BJ (cell line): ENCODE data around the gene DIAPH3. TPM values are rescaled to one million over a fixed set of nuclear protein-coding genes. Genes with fewer than 3 reads are reported as not detected.

Experiments
- CTCF ChIA-PET: fragments of 350-600 bp; formaldehyde crosslinking; extraction: SDS; loops from one replicate; lab custom pipeline; 2021; ENCODE audit warnings: antibody characterized with exemption, inconsistent platforms; lab: Yijun Ruan, JAX
- POLR2A ChIA-PET: fragments of 300-600 bp; sonication (Branson Sonifier 250); formaldehyde crosslinking; extraction: SDS; loops from one replicate; lab custom pipeline; 2021; ENCODE audit warnings: antibody characterized with exemption; lab: Charles Lee
- DNase-seq: peaks from one replicate; pipeline ENCODE4 v3.0.0-alpha.2; 2011; ENCODE audit warnings: low read depth
- H3K27me3 ChIP-seq: 2 replicates; pipeline ENCODE4 v1.6.0; 2011; ENCODE audit warnings: low read length; ENCODE audit not compliant: control insufficient read depth, insufficient read depth
- H3K36me3 ChIP-seq: 2 replicates; pipeline ENCODE4 v1.5.1; 2011; ENCODE audit warnings: low read length; ENCODE audit not compliant: control insufficient read depth, insufficient read depth
- H3K4me3 ChIP-seq: 2 replicates; pipeline ENCODE4 v1.5.1; 2011; ENCODE audit warnings: low read depth, mild to moderate bottlenecking, control low read depth, low read length
- CTCF ChIP-seq: IDR thresholded peaks from 2 replicates; pipeline ENCODE4 v1.5.1; 2011; ENCODE audit warnings: low read depth, mild to moderate bottlenecking, control low read depth, inconsistent platforms, low read length, moderate library complexity; ENCODE audit not compliant: insufficient read depth
- polyA plus RNA-seq: library from polyadenylated mRNA; depleted of rRNA; stranded (reverse); fragments of >200 nt; gene quantifications from 2 replicates; pipeline ENCODE4 v1.2.3, GENCODE V29; 2011

Gene DIAPH3
- polyA plus RNA-seq, 1 experiment: 8.5 TPM

- CTCF ChIA-PET: interaction anchor here (0.7 to 0.9 kb wide), 2 partner anchors 15 to 114 kb away, joined by 3 read pairs; no protein-coding TSS in a partner anchor
- Histone ChIP-seq H3K4me3 (no peak overlapping the region), H3K27me3 (no peaks in the 10 kb centered on the region), H3K36me3 (no peaks in the 10 kb centered on the region)
- POLR2A ChIA-PET: no interaction called here
- DNase-seq: no peak
- TF ChIP-seq CTCF: no peak
Measured at GRCh38 chr13:59885076-59885475, 278.7 kb downstream of the DIAPH3 start.

GRCh38 chr13:59883885-59884284, 279.8 kb downstream of the DIAPH3 start:
- no peak for TF ChIP-seq CTCF

GRCh38 chr13:59880468-59880867, 283.3 kb downstream of the DIAPH3 start:
- no peaks in the 10 kb centered on the region for H3K36me3 ChIP-seq
- ChIA-PET POLR2A (no interaction called here), CTCF (no interaction called here)
- no peak for TF ChIP-seq CTCF
- no peak overlapping the region for H3K4me3 ChIP-seq
- no peaks in the 10 kb centered on the region for H3K27me3 ChIP-seq
- DNase-seq: no peak

More at GRCh38 chr13:59883885-59884284, 279.8 kb downstream of the DIAPH3 start:
- ChIA-PET CTCF (interaction anchor here (0.7 kb wide), 1 partner anchor 24 kb away, joined by 3 read pairs; no protein-coding TSS in a partner anchor), POLR2A (no interaction called here)
- no peak for DNase-seq
- no peaks in the 10 kb centered on the region for H3K36me3 ChIP-seq
- no peak overlapping the region for H3K4me3 ChIP-seq
- no peaks in the 10 kb centered on the region for H3K27me3 ChIP-seq

- Histone ChIP-seq H3K36me3 (no peaks in the 10 kb centered on the region), H3K27me3 (no peaks in the 10 kb centered on the region), H3K4me3 (no peak overlapping the region)
- no peak for DNase-seq
- ChIA-PET CTCF (interaction anchor here (1.9 kb wide), 1 partner anchor 27 kb away, joined by 5 read pairs; no protein-coding TSS in a partner anchor), POLR2A (no interaction called here)
- TF ChIP-seq CTCF: no peak
Measured at GRCh38 chr13:59879281-59879680, 284.4 kb downstream of the DIAPH3 start.

DNA sequence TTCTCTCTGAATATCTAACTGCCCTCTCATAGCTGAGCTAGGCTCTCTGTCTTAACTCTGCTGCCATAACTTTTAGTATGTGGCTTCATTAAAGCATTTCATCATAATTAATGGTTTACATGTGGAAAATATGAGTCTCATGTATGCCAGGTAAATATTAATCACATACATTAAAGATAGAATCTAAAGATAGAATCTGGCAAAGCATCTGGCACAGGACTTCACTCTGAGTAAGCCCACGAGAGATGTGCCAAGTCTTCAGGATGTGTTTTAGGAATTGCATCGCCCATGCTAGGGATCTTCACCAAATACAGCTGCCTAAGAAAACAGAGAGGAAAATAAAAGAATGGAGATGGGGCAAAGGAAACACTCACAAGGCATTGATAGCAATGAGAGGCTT, 285.8 kb downstream of the DIAPH3 start:
- POLR2A ChIA-PET: no interaction called here
- Histone ChIP-seq H3K27me3 (no peaks in the 10 kb centered on the region), H3K4me3 (no peak overlapping the region), H3K36me3 (no peaks in the 10 kb centered on the region)
- CTCF ChIA-PET: interaction anchor here (1.9 kb wide), 1 partner anchor 29 kb away, joined by 5 read pairs; no protein-coding TSS in a partner anchor
- TF ChIP-seq CTCF: no peak
- DNase-seq: no peak
